Common myeloid progenitor, CD34-positive (primary cell): ENCODE data around the gene KREMEN2.
A peak's percentile ranks its signal among the peaks of the same experiment; 100 is the strongest.

Source experiments
- CTCF ChIA-PET: fragments of 350-600 bp; sonication (Branson Sonifier 250); formaldehyde crosslinking; loops from one replicate; lab custom pipeline; 2021; ENCODE audit warnings: antibody characterized with exemption; lab: Charles Lee
- POLR2A ChIA-PET: fragments of 350-600 bp; sonication (Branson Sonifier 250); formaldehyde crosslinking; loops from one replicate; lab custom pipeline; 2021; ENCODE audit warnings: antibody characterized with exemption; lab: Charles Lee
- DNase-seq, 3 donors: peaks; one replicate each; pipeline versions ENCODE4 v3.0.0 to v3.0.0-alpha.2; 2013
- H3K27ac ChIP-seq, 2 experiments: 1 replicate in 1 of 2; 2 replicates in 1 of 2; pipeline ENCODE4 v1.7.0; 2013; ENCODE audit warnings: inconsistent platforms in 2 of 2, low read length in 2 of 2, mild to moderate bottlenecking in 2 of 2, low read depth in 1 of 2, moderate library complexity in 1 of 2; ENCODE audit not compliant: severe bottlenecking in 2 of 2, insufficient read depth in 1 of 2, poor library complexity in 1 of 2
- H3K27me3 ChIP-seq, 5 experiments: replicated peaks in 2 of 5; 1 replicate in 3 of 5; 2 replicates in 2 of 5; pipeline versions ENCODE4 v1.6.1 to v1.7.0; 2013; ENCODE audit warnings: low read length in 4 of 5, mild to moderate bottlenecking in 2 of 5, moderate library complexity in 2 of 5, inconsistent platforms in 1 of 5; ENCODE audit not compliant: insufficient read depth in 5 of 5, control insufficient read depth in 4 of 5
- H3K36me3 ChIP-seq, 4 experiments: 1 replicate in 2 of 4; 2 replicates in 2 of 4; pipeline versions ENCODE4 v1.6.1 to v1.7.0; 2013; ENCODE audit warnings: low read length in 3 of 4, control low read depth in 1 of 4, mild to moderate bottlenecking in 1 of 4; ENCODE audit not compliant: control insufficient read depth in 4 of 4, insufficient read depth in 4 of 4
- H3K4me1 ChIP-seq, 4 experiments: 1 replicate in 3 of 4; 2 replicates in 1 of 4; pipeline versions ENCODE4 v1.6.1 to v1.7.1; 2013; ENCODE audit warnings: low read length in 3 of 4, mild to moderate bottlenecking in 3 of 4, control low read depth in 1 of 4, inconsistent platforms in 1 of 4, moderate library complexity in 1 of 4; ENCODE audit not compliant: control insufficient read depth in 4 of 4, insufficient read depth in 4 of 4; ENCODE audit errors: control extremely low read depth in 1 of 4
- H3K4me3 ChIP-seq, 7 experiments: 1 replicate in 4 of 7; 2 replicates in 3 of 7; pipeline versions ENCODE4 v1.5.1 to v1.7.0; 2013; ENCODE audit warnings: mild to moderate bottlenecking in 7 of 7, low read length in 6 of 7, moderate library complexity in 6 of 7, inconsistent platforms in 2 of 7, low read depth in 2 of 7, control low read depth in 1 of 7; ENCODE audit not compliant: insufficient read depth in 4 of 7, control insufficient read depth in 1 of 7; ENCODE audit errors: extremely low read depth in 1 of 7
- H3K9me3 ChIP-seq, 5 experiments: 1 replicate in 4 of 5; 2 replicates in 1 of 5; pipeline versions ENCODE4 v1.6.1 to v1.7.1; 2013; ENCODE audit warnings: low read length in 4 of 5, mild to moderate bottlenecking in 2 of 5, inconsistent platforms in 1 of 5, low read depth in 1 of 5, moderate library complexity in 1 of 5; ENCODE audit not compliant: control insufficient read depth in 4 of 5, insufficient read depth in 2 of 5; ENCODE audit errors: control extremely low read depth in 1 of 5
- WGBS: methylation state at CpG from one replicate; pipeline ENCODE4 v1.1.5; 2013; ENCODE audit not compliant: insufficient coverage; 5-methylcytosine and 5-hydroxymethylcytosine counted together

Gene KREMEN2

DNA sequence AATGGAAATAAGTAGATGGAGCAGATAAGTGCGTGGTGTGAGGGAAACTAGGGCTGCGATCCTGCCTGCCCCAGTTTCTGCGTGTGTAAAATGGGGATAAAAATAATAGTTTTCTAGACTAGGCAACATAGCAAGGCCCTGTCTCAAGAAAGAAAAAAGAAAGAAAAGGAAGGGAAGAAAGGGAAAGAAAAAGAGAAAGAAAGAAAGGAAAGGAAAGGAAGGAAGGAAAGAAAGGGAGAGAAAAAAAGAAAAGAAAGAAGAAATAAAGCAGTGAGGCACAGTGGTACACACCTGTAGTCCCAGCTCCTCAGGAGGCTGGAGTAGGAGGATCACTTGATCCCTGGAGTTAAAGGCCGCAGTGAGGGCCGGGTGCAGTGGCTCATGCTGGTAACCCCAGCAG is 18.3 kb downstream of the KREMEN2 start:
- Histone ChIP-seq H3K9me3 (no peaks in the 10 kb centered on the region), H3K27ac (no peak overlapping the region), H3K36me3 (peaks cover 0 to 9% (median 0%) of the 10 kb centered on the region in 4 experiments), H3K4me3 (no peak overlapping the region), H3K4me1 (peaks cover 0 to 37% (median 22%) of the 10 kb centered on the region in 4 experiments), H3K27me3 (no peaks in the 10 kb centered on the region)
- POLR2A ChIA-PET = no interaction called here
- DNase-seq = no peak
- CTCF ChIA-PET = interaction anchor here (1.1 to 2.7 kb wide), 8 partner anchors 13 to 62 kb away, joined by 3 to 10 read pairs (median 4); partner anchors contain the start of gene PAQR4
- 89% methylated on average over 5 of the region's 5 CpGs for WGBS

DNA sequence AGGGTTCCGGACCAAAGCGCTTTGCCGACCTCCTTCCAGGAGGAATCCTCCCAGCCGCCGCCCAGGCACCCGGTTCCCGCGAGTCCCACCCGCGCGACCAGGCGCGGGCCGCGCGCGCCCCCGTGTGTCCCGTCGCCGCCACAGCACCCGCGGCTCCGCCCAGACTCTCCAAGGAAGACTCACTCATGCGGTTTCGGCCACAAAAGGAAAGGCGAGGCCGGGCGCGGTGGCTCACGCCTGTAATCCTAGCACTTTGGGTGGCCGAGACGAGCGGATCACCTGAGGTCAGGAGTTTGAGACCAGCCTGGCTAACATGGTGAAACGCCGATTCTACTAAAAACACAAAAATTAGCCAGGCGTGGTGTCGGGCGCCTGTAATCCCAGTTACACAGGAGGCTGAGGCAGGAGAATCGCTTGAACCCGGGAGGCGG is 19.6 kb downstream of the KREMEN2 start:
- ChIA-PET POLR2A (no interaction called here), CTCF (interaction anchor here (0.8 to 1.6 kb wide), 8 partner anchors 9 to 44 kb away, joined by 3 to 5 read pairs (median 4); partner anchors contain the start of gene PAQR4)
- Histone ChIP-seq H3K27me3 (no peaks in the 10 kb centered on the region), H3K4me3 (peak overlapping the region in 3 of 7 experiments; percentile 42 to 58 (median 43)), H3K27ac (no peak overlapping the region), H3K9me3 (no peaks in the 10 kb centered on the region), H3K4me1 (peaks cover 0 to 32% (median 22%) of the 10 kb centered on the region in 4 experiments), H3K36me3 (no peaks in the 10 kb centered on the region)
- peak in 2 of 3 donors; percentile 60 to 65 for DNase-seq
- 5% methylated on average over 39 of the region's 42 CpGs for WGBS

DNA sequence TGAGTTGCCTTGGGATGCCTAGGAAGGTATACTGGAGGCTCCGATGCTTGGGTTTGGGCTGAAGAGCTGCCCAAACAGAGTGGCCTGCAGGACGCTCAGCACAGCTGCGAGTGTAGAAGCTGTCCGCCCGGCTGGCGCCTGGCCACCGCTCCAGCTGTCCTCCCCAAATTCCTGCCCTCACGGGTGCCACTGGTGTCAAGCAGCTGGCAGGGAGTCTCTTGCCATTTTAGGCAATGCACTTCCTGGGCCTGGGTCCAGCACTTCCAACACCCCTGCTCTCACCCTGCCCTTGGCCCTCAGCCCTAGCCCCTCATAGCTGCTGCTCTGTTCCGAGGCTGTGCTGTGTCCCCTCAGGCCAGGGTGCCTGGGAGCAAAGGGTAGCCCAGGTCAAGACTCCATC is 21.4 kb downstream of the KREMEN2 start:
- CTCF ChIA-PET = interaction anchor here (1.2 to 1.7 kb wide), 4 partner anchors 14 to 24 kb away, joined by 3 to 4 read pairs (median 4); no protein-coding TSS in a partner anchor
- no peaks in the 10 kb centered on the region for H3K27me3 ChIP-seq
- POLR2A ChIA-PET = no interaction called here
- WGBS = 96% methylated on average over 7 of the region's 9 CpGs
- H3K4me1 ChIP-seq = peaks cover 0 to 20% (median 11%) of the 10 kb centered on the region in 4 experiments
- H3K4me3 ChIP-seq = no peak overlapping the region
- no peaks in the 10 kb centered on the region for H3K9me3 ChIP-seq
- no peaks in the 10 kb centered on the region for H3K36me3 ChIP-seq
- no peak overlapping the region for H3K27ac ChIP-seq
- no peak for DNase-seq

DNA sequence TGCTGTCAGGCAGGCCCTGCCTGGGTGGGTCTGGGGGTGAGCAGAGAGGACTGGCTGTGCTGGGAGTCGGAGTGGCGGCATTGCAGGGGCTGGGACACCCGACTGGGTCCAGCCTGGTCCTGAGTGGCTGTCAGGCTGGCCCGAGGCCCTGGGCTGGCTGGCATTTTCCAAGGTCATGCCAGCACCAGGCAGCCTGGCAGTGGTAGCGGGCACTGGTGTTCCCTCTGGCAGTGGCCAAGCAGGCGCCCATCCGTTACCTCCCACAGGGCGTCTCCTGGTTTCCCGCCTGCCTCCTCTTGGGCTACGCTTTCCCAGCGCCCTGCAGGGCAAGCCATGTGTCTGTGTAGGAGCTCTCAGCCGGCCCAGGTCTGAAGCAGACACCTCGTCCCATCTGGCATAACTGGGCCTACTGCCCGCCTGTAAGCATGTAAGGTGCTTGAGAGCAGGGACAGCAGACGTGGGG is 21.8 kb downstream of the KREMEN2 start:
- no peak overlapping the region for H3K4me3 ChIP-seq
- H3K36me3 ChIP-seq = no peaks in the 10 kb centered on the region
- H3K4me1 ChIP-seq = peaks cover 0 to 16% (median 9%) of the 10 kb centered on the region in 4 experiments
- CTCF ChIA-PET = interaction anchor here (1.0 to 1.7 kb wide), 3 partner anchors 9 to 18 kb away, joined by 3 to 4 read pairs (median 3); no protein-coding TSS in a partner anchor
- POLR2A ChIA-PET = no interaction called here
- H3K27ac ChIP-seq = no peak overlapping the region
- no peaks in the 10 kb centered on the region for H3K9me3 ChIP-seq
- no peak for DNase-seq
- 99% methylated on average over 13 of the region's 15 CpGs for WGBS
- H3K27me3 ChIP-seq = no peaks in the 10 kb centered on the region

DNA sequence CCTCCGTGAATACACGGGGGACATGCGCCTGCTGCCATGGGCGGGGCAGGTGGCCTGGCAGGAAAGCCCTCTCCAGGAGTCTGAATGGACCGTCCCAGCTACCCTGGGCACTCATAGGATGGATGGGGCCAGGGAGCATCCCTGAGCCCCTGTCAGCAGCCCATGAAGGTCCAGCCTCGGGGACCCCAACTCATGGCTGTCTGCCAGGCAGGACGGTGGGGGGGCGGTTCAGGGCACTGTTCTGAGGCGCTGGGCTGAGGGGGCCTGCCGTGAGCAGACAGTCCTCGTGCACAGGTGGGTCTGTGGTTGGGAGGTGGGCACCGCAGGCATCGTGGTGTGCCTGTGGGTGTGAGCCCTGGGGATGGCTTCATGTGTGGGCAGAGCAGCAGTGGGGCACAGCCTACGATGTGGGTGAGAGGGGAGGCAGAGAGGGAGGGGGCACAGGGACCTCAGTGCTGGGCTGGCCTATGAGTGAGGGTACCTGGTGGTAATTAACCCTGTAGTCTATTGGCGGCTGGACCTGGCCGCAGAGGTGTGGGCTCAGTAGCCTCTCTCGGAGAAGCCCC is 22.6 kb downstream of the KREMEN2 start:
- ChIA-PET POLR2A (no interaction called here), CTCF (interaction anchor here (1.0 to 3.2 kb wide), 2 partner anchors 9 to 15 kb away, joined by 3 to 9 read pairs; no protein-coding TSS in a partner anchor)
- DNase-seq = no peak
- Histone ChIP-seq H3K36me3 (no peaks in the 10 kb centered on the region), H3K27ac (no peak overlapping the region), H3K4me1 (peaks cover 0 to 8% (median 6%) of the 10 kb centered on the region in 4 experiments), H3K4me3 (no peak overlapping the region), H3K27me3 (no peaks in the 10 kb centered on the region), H3K9me3 (no peaks in the 10 kb centered on the region)
- WGBS = 91% methylated on average over 10 of the region's 17 CpGs

DNA sequence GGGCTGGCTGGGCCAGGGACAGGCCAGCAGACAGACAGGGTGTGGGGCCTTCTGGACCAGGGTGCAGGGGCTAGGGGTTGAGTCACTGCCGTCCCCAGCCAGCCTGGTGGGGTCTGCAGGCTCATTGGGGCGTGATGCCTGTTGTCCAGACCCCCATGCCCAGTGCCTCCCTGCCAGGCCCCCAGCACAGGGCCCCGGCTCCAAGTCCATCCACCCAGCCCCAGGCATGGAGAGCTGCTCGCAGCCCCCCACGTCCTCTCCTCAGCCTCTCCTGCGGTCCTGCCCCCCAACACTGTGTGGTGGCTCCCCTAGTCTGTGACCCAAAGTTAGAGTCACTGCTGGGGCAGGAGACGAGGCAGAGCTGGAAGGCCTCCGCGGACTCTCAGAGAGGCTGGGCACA is 23.2 kb downstream of the KREMEN2 start:
- Histone ChIP-seq H3K36me3 (no peaks in the 10 kb centered on the region), H3K4me3 (no peak overlapping the region), H3K27ac (no peak overlapping the region), H3K4me1 (peaks cover 0 to 7% (median 6%) of the 10 kb centered on the region in 4 experiments), H3K9me3 (no peaks in the 10 kb centered on the region), H3K27me3 (no peaks in the 10 kb centered on the region)
- ChIA-PET POLR2A (no interaction called here), CTCF (interaction anchor here (1.5 to 3.2 kb wide), 4 partner anchors 9 to 15 kb away, joined by 3 to 9 read pairs (median 6); no protein-coding TSS in a partner anchor)
- DNase-seq = no peak
- WGBS = 99% methylated on average over 6 of the region's 9 CpGs

DNA sequence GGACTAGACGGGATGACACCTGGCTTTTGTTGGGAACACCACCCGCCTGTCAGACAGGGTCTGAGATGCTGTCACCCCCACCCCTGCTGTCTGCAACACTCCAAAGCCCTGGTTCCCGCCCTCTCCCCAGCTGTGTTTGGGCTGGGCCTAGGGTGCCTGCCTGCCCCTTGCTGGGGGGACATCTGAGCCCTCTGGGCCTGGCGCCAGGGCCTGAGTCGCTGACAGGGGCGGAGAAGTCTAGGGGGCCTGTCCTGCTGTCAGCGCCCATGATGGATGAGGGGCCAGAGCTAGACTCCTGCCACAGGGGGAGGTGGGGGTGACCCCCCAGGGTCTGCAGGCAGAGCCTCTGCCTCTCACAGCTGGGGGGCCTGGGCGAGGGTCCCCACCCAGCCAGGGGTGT is 23.8 kb downstream of the KREMEN2 start:
- H3K27me3 ChIP-seq = no peaks in the 10 kb centered on the region
- no peaks in the 10 kb centered on the region for H3K36me3 ChIP-seq
- WGBS = 94% methylated on average over 8 of the region's 8 CpGs
- no peak overlapping the region for H3K27ac ChIP-seq
- no peaks in the 10 kb centered on the region for H3K9me3 ChIP-seq
- H3K4me3 ChIP-seq = no peak overlapping the region
- no peak for DNase-seq
- POLR2A ChIA-PET = no interaction called here
- CTCF ChIA-PET = interaction anchor here (0.9 to 3.2 kb wide), 5 partner anchors 9 to 61 kb away, joined by 3 to 9 read pairs (median 4); no protein-coding TSS in a partner anchor
- H3K4me1 ChIP-seq = peaks cover 0 to 7% (median 6%) of the 10 kb centered on the region in 4 experiments
